ENCODE data around the gene KIF23. TPM values are rescaled to one million over a fixed set of nuclear protein-coding genes. Genes with fewer than 3 reads are reported as not detected.
"Not testable (repeated sequence)": the region's sequence is repeated elsewhere in the genome, so short reads cannot be mapped to it uniquely, and the experiment has no call there.

KIF23 gene
- polyA plus RNA-seq, 3 donors = 0.35 to 1.5 (median 0.61) TPM

DNA sequence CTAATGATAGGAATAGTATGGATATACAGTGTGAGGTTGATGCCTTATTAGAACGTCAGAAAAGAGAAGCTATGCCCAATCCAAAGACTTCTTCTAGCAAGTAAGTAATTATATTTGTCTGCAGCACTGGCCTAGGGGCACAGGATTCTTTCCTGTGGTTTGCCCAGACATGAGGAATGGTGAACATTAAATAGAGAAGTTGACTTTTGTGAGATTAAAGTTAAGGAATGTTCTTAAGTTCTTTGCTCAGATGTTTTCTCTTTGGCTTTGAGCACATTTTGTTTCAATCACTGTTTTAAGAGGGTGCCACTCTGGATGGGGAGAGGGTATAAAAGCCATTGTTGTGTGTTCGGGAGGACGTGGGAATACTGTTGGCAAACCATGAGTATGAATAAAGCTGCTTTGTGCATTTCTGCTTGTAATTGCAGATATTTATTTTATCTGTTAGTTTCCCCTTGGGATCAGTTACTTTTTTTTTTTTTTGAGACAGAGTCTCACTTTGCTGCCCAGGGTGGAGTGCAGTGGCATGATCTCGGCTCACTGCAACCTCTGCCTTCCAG, 8.3 kb downstream of the KIF23 start:
- H3K27ac ChIP-seq (ENCODE audit: low read depth, low read length) = no peak overlapping the region
- WGBS, 3 donors = 93 to 97% (median 94%) methylated on average over 4 of the region's 4 CpGs

DNA sequence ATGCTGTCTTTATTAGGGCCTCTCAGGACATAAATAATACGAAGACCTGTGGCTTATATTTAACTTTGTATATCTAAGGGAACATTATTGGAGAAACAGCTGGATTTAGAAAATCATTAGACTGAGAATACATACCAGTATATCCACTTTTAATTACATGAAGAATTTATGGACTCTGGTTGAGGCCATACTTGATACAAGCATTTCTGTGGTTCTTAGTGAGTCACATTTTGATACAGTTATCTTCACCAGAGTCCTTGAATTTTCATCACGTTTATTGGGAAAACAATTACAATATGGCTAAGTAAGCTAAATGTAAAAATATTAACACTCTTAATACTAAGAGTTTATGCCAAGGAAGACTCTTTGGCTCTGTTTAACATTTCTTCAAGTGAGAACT, 9.9 kb downstream of the KIF23 start:
- WGBS, 3 donors = 64 to 96% (median 93%) methylated on average over 2 of the region's 2 CpGs
- H3K27ac ChIP-seq (ENCODE audit: low read depth, low read length) = no peak overlapping the region

GRCh38 chr15:69424748-69425413, 10.7 kb downstream of the KIF23 start:
- no peak overlapping the region for H3K27ac ChIP-seq (ENCODE audit: low read depth, low read length)
- WGBS, 3 donors = 54 to 99% (median 89%) methylated on average over 1 of the region's 1 CpG

DNA sequence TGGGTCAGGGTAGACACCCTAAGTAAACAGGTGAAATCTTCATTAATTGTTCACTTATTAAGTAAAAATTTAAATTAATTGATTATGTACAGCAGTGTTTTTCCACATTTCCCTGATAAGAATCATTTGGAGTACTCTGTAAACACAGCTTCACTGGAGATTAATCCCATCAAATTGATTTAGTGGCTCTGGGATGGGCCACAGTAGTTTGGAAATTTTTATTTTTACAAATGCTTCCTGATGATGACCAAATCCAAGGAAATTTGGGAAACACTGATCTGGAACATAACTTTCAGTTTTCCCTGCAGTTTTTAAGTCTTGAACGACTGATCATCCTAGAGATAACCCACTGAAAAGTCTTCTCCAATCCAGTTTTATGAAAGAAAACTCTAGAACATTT, 19.7 kb downstream of the KIF23 start:
- H3K27ac ChIP-seq (ENCODE audit: low read depth, low read length) = no peak overlapping the region
- WGBS, 3 donors = 82 to 97% (median 97%) methylated on average over 1 of the region's 1 CpG

- WGBS, 3 donors = 91 to 98% (median 95%) methylated on average over 5 of the region's 5 CpGs
- no peak overlapping the region for H3K27ac ChIP-seq (ENCODE audit: low read depth, low read length)
These were observed 20.1 kb downstream of the KIF23 start for GRCh38 chr15:69434238-69434637.

DNA sequence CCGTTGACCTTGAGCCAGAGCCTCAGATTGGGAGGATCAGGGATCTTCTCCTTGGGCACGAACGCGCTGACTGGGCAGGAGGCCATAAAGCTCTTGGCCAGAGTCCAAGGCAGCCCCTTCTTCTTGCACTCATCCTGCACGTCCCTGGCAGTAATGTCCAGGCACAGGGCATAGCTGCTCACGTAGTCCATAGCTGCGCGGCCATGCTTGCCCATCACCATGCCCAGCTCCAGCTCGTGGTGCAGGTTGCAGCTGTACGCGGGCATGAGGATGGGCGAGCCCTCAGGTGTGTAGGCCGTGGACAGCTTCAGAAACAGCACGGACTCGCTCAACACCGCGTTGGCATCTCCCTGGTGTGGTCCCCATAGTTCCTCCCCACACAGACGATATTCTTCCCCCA, 20.5 kb downstream of the KIF23 start:
- 96 to 98% (median 97%) methylated on average over 18 of the region's 18 CpGs for WGBS, 3 donors
- H3K27ac ChIP-seq (ENCODE audit: low read depth, low read length) = no peak overlapping the region

DNA sequence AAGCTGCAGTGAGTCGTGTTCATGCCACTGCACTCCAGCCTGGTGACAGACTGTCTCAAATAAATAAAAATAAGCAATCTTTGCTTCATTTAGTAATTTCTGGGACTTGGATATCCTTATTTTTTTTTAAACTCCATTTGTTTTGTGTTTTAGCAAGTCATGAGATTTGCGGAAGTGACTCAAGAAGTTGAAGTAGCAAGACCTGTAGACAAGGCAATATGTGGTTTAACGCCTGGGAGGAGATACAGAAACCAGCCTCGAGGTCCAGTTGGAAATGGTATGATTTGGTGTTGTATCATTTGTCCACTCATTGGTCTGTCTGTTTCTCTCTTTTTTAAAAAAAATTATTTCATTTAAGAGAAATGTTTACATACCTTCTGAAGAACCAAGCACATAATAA, 21.8 kb downstream of the KIF23 start:
- WGBS, 3 donors = 84 to 99% (median 93%) methylated on average over 4 of the region's 4 CpGs
- no peak overlapping the region for H3K27ac ChIP-seq (ENCODE audit: low read depth, low read length)

DNA sequence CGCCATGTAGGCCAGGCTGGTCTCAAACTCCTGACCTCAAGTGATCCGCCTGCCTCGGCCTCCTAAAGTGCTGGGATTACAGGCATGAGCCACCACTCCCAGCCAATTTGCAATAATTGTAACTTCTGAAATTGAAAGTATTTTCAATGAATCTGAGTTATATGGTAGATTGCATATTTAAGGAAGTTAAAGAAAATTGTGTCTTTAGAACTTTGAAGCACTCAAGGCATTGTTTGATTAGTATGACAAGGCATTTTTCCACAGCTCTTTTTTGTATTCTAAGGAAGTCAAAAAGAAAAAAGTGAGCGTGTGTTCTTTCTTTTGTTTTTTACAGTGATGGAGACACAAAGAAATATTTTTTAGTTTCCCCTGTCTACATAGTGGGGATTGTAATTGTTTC, 22.8 kb downstream of the KIF23 start:
- no peak overlapping the region for H3K27ac ChIP-seq (ENCODE audit: low read depth, low read length)
- WGBS, 3 donors = 86 to 95% (median 89%) methylated on average over 4 of the region's 4 CpGs

GRCh38 chr15:69439623-69440022, 25.5 kb downstream of the KIF23 start:
- WGBS, 3 donors = 67 to 90% (median 82%) methylated on average over 4 of the region's 4 CpGs
- H3K27ac ChIP-seq (ENCODE audit: low read depth, low read length) = no peak overlapping the region

DNA sequence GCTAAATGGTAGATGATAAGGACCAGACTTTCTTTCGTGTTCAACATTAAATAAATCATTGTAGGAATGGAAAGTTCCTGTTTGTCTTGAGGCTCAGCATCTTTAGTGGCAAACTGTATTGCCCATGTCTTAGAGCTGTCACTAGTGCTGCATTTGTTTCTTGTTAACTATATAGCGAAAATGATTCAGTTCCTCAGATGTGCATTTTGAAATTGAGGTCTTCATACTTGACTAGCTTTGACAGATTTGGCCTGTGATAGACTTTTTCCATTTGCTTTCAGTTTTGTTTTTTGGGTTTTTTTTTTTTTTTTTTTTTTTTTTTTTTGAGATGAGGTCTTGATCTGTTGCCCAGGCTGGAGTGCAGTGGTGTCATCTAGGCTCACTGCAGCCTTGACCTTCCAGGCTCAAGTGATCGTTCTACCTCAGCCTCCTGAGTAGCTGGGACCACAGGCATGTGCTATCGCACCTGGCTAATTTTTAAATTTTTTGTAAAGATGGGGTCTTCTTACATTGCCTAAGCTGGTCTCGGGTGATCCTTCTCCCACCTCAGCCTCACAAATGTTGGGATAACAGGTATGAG, 29.0 kb downstream of the KIF23 start:
- no peak overlapping the region for H3K27ac ChIP-seq (ENCODE audit: low read depth, low read length)
- 88 to 95% (median 91%) methylated on average over 5 of the region's 5 CpGs for WGBS, 3 donors

DNA sequence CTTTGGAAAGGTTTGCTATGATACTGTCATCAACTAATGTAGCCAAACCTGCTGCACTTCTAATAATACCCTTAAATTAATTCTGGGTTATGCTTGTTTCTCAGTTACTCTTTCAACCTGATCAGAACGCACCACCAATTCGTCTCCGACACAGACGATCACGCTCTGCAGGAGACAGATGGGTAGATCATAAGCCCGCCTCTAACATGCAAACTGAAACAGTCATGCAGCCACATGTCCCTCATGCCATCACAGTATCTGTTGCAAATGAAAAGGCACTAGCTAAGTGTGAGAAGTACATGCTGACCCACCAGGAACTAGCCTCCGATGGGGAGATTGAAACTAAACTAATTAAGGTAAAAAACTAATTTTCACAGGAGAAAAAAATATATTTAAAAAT, 30.5 kb downstream of the KIF23 start:
- H3K27ac ChIP-seq (ENCODE audit: low read depth, low read length) = no peak overlapping the region
- 96 to 98% (median 97%) methylated on average over 7 of the region's 7 CpGs for WGBS, 3 donors

- WGBS, 3 donors = 89 to 98% (median 90%) methylated on average over 2 of the region's 2 CpGs
- no peak overlapping the region for H3K27ac ChIP-seq (ENCODE audit: low read depth, low read length)
These were observed 32.8 kb downstream of the KIF23 start for GRCh38 chr15:69446953-69447352.

GRCh38 chr15:69450221-69450620, 36.1 kb downstream of the KIF23 start:
- 97 to 98% (median 97%) methylated on average over 4 of the region's 4 CpGs for WGBS, 3 donors

GRCh38 chr15:69450968-69451695, 37.0 kb downstream of the KIF23 start:
- H3K27ac ChIP-seq (ENCODE audit: low read depth, low read length) = no peak overlapping the region
- WGBS, 3 donors = 90 to 95% (median 93%) methylated on average over 12 of the region's 12 CpGs

More at GRCh38 chr15:69450221-69450620, 36.1 kb downstream of the KIF23 start:
- not testable (repeated sequence) for H3K27ac ChIP-seq (ENCODE audit: low read depth, low read length)

DNA sequence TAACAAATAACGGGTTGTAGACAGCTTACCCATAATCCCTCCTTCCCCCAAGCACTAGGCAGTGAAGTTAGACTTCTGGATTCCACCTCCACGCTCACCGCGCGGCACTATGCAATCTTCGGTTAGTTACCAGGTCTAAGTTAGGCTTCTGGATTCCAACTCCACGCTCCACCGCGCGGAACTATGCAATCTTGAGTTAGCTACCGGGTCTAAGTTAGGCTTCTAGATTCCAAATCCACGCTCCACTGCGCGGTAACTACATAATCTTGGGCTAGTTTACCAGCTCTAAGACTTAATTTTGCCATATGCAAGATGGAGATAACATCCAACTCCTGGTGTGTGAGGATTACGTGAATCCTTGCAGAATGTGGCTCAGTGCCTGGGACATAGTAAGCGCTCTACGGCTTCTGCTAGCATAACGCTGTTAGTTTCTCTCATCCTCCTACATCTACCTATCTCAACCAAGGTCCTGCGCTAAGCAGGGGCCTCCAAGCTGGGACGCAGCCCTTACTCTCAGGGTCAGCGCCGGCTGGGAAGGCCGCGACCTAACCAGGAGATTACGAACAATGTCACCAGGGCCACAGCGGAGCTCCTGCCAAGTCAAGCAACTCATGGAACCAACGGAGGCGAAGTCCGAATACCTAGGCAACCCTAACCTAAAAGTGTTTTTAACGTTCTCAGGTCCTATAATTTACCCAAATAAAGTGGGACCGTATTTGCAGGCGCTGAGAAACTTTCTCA, 38.0 kb downstream of the KIF23 start:
- peak overlapping the region; percentile 43 for H3K27ac ChIP-seq (ENCODE audit: low read depth, low read length)
- 12 to 19% (median 17%) methylated on average over 32 of the region's 32 CpGs for WGBS, 3 donors

GRCh38 chr15:69452692-69453521, 38.8 kb downstream of the KIF23 start, which contains the start of gene RPLP1:
TSS of gene RPLP1 (plus strand) at chr15:69452818. CDS start at chr15:69452949, 131 bp downstream.
- 0% methylated on average over 75 to 77 of the region's 77 CpGs for WGBS, 3 donors
- H3K27ac ChIP-seq (ENCODE audit: low read depth, low read length) = peak within 1 kb of the TSS; percentile 43

DNA sequence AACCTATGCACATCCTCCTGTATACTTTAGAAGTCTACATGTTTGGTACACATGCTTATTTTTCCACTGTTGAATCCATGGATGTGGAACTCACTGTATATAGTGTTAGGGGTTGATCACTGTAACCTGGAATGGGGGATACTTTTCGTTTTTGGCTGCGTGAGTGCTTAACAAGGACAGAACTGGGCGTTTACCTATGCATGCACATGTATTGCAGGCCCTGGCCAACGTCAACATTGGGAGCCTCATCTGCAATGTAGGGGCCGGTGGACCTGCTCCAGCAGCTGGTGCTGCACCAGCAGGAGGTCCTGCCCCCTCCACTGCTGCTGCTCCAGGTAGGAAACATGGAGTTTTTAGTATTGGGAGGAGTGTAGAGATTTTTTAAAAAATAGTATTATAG, 40.8 kb downstream of the KIF23 start:
- no peak overlapping the region for H3K27ac ChIP-seq (ENCODE audit: low read depth, low read length)
- 52 to 57% (median 53%) methylated on average over 5 of the region's 5 CpGs for WGBS, 3 donors
